ENCODE data around the gene CIDEA.
"Not testable (repeated sequence)": the region's sequence is repeated elsewhere in the genome, so short reads cannot be mapped to it uniquely, and the experiment has no call there.

Gene CIDEA

DNA sequence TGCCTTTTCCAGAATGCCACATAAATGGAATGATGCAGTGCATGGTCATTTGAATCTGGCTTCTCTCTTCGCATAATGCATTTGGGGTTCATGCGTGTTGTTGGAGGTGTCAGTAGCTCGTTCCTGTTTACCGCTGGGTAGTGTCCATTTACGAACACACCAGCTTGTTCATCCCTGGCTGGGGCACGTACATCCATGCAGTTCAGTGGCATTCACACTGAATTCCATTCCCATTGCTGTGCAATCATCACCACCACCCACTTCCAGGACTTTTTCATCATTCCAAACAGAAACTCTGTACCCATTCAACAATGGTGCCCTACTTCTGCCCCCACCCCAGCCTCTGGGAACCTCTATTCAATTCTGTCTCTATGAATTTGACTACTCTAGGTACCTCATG, 14.7 kb upstream of the CIDEA start:
- no peak for DNase-seq

GRCh38 chr18:12242658-12243260, 11.4 kb upstream of the CIDEA start:
- DNase-seq, result no peak

- DNase-seq, result not testable (repeated sequence)
Measured at GRCh38 chr18:12243272-12243671, 10.9 kb upstream of the CIDEA start.

- DNase-seq, result no peak
Measured at GRCh38 chr18:12245793-12246135, 8.4 kb upstream of the CIDEA start.

DNA sequence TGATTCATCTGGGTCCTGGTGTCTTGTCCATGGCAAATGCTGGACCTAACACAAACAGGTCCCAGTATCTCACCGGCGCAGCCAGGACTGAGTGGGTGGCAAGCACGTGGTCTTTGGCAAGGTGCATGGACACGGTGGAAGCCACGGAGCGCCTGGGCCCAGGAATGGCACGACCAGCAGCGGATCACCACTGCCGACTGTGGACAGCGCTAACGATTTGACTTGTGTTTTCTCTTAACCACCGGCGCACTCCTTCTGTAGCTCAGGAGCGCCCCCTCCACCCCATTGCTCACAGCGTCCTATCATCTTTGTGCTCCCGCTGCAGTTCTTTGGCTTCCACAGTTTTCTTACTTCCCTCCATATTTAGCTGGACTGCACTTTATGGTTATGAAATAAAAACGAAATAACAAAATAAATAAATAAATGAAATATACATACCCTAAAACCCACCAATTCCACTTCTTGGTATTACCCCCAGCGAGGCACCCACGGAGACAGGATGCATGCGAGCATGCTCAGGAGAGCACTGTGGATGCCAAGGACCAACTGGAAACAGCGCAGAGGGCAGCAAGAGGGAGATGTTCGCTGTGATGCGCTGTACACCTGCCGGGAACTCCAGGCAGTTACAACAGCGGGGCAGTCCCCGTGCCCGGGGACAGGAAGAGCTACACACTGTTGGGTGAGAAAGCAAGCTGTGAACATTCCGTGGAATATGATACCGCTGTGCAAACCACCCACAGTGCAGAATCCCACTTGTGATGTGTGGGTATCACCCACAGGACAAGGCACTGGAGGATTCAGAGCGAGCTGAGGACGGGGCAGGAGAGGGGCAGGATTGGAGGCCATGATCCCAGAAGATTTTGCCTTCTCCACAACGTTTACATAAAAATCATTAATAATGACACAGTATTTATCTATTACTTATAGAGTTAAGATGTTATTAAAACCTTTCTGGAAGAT, 7.0 kb upstream of the CIDEA start:
- no peak for DNase-seq

- DNase-seq, result no peak
Measured at GRCh38 chr18:12247946-12248345, 6.2 kb upstream of the CIDEA start.

GRCh38 chr18:12248926-12249720, 5.0 kb upstream of the CIDEA start:
- DNase-seq, result no peak

DNA sequence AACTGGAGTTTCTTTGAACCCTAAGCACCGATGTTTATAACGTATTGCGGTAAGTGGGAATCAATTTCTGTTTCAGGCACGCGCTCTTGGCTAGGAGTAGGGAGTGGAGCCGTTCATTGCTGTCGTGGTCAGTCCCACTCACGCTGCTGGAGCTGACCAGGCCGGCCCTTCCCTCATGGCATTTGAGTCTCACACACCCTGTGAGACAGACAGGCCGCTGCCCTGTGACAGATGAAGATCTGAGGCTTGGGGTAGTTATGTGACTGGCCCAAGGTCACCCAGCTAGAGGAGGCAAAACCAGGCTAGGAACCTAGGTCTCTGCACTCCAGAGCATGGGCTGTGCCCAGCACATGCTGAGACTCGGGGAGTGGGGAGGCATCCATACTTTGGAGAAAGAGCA, 2.9 kb upstream of the CIDEA start:
- no peak for DNase-seq

DNA sequence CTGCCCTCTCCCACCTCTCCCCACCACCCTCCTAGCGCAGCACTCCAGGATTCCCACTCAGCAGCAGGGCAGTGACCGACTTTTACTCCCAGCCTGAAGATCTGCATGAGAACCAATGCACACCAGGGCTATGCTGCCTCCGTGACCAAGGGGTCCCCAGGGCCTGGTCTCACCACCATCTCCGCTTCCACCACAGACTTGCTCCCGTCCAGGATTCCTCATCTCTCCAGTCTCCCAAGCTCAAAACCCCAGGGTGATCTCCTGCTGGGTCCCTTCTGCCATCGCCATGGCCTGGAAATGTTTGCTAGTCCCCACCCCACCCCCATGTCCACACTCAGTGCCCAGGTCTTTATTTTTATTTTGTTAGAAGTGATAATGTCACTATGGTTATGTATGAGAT, 2.1 kb upstream of the CIDEA start:
- no peak for DNase-seq

DNA sequence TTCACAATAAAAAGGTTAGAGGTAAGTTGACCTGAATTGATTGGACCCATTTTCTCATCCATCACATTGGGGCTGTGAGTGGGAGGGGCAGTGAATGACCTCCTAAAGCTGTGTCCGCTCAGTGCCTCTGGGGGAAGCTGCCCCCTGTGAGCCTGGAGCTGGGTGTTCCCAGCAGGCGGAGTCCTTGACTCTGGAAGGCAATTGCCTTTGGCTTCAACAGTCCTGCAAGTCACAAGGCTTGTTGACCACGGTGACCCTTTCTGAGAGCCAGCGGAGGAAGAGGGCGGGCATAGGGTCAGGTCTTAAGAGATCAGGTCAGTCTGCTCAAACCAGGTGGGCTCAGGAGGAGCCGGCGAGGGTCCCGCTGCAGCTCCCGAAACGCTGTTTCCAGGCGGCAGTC, 1.1 kb upstream of the CIDEA start:
- no peak for DNase-seq

- no peak for DNase-seq
Measured at GRCh38 chr18:12253663-12254135, 462 bp upstream of the CIDEA start.

GRCh38 chr18:12254820-12255511, 805 bp downstream of the CIDEA start:
- no peak for DNase-seq

DNA sequence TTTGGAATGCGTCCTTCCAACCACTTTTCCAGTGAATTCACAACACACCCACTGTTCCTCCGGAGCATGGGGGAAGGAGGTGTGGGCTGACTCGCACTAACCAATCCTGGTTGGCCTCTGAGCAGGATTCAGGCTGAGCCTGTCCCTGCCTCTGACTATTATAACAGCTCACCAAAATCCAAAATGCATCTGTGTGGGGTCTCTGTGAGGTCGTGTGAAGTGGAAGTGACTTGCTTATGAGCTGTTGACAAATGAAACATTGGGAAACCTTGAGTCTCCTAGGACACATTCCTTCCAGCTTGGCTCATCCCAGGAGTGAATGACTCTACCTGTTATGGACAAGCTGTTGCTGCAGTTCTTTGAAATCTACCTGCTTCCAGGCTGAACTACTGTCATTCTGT, 1.5 kb downstream of the CIDEA start:
- no peak for DNase-seq

DNA sequence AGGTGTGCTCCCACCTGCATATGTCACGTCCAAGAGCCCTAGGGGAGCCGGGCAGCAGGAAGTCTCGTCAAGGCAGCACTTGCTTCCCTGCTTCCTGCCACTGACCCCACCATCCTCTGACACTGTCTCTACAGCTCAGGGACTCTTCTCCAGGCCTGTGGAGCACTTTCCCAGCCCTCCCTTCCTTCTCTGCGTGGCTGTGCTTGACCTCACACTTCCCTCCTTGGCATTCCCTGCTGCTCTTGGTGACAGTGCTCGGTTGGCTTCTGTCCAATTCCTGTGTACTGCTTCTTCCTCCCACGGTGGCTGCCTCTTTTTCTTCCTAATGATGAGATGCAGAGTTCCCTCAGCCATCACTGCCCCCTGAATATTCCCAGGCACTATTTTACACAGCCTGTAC, 2.8 kb downstream of the CIDEA start:
- no peak for DNase-seq

DNA sequence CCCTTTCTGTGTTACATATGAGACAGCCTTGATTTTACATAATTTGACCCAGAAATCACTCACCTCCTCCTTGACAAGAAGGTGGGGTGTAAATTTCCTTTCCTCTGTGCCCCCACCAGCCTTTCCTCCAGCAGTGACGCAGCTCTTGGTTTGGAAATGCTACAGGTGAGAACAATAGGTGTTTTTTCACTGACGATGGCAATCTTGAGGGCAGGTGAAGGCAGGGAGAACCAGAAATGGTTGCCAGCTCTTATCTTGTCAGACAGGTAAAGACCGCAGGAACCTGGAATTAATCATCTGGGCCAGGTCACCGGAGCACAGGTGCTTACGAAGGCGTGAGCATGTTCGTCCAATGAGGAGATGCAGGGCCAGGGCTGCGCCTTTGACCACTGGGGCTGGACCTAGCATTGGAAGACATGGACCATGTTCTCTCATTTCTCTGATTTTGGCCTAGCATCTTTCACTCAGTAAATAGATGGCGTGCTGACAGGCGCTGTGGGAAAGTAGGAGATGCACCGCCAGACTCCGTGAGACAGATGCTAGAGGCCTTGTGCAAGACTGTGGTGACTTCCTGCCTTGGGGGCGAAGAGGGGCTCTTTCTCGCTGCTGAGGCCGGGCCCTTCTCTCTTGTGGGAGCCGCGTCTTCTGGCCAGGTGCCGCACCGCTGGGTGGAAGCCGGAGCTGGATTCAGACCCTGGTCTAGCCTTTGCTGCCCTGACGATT, 4.0 kb downstream of the CIDEA start:
- DNase-seq, result no peak

DNA sequence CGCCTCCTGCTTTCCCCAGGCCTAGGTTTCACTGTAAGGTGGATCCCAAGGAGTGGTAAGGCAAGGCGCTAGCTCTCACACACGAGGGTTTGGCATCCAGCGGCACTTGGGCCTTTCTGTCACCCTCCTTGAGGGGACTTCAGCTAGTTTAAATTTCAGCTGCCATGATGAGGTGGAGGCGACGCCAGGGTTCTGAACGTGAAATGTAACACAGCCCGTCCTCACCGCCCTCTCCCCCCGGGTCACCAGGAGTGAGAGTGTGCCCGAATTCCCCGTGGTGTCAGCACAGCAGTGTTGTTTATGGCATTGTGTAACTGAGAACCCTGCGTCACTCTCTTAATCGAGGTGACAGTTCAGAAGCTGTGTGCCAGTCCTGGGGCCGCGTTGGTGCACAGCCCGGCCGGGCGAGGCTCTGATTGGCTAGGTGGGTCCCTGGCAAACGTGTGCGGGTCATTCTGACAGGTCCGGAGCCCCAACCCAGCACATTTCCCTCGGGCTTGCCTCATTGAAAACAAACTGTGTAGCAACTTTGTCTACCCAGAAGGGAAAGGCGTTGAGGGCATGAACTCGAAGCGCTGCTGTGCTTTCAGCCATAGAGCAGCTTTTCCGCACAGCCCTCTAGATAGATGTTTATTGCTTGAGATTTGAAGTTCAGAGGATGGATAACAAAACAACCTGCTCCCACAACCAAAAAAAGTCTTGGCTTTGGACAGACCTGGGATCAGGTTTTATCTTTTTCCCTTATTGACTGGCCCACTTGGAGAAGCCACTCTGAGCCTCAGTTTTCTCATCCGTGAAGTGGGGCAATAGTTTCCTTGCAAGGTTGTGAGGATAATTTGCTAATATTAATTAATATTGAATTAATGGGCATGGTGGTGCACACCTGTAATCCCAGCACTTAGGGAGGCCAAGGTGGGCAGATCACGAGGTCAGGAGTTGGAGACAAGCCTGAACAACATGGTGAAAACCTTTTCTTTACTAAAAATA, 4.9 kb downstream of the CIDEA start:
- DNase-seq, result no peak

- DNase-seq, result no peak
Measured at GRCh38 chr18:12262748-12263147, 8.6 kb downstream of the CIDEA start.

GRCh38 chr18:12264864-12265263, 10.7 kb downstream of the CIDEA start:
- DNase-seq, result no peak

DNA sequence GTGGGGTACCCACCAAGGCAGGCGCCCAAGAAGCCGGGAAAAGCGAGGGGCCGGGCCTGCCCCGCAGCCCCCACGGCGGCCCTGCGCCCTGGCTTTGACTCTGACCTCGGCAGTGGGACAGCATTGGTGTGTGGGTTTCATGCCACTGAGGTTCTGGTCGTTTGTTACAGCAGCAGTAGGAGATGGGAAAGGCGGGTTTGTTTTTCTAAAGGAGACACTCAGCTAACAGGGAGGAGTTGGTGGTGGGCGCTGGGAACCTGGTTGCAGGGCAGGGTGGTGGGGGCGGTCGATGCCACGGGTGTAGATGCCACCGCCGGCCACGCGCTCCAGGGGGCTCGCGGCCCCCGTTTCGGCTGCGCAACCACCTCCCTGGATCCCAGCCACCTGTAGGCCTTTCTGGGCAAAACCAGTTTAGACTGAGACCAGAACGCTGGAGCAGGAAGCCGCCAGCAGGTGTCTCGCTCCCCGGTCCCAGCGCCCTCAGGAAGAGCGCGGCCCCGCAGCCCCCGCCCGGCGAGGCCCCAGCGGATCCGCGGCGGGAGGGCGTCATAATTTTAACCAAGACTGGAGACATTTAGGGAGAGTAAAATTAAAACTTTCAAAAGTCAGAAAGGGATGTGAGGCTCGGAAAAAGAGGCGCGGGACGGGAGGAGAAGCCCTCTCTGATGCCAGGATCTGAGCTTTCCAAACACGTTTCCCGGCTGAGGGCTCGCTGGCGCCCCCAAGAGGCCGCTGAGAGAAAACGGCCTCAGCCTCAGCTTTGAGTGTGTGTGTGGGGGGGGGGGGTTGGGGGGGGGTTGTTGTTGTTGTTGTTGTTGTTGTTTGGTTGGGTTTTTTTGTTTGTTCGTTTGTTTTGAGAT, 17.4 kb downstream of the CIDEA start:
- peak; percentile 48 for DNase-seq

DNA sequence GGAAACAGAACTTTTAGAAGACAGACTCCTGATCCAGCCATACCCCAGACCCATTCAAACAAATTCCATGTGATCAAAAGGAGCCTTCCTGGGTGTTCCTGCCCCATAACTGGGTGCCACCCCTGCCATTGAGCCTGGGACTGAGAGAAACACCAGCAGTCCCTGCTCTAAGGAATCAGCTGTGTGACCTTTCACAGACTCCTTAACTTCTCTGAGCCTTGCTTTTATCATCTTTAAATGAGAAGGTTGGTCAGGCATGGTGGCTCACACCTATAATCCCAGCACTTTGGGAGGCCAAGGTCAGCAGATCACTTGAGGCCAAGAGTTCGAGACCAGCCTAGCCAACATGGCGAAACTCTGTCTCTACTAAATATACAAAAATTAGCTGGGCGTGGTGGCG, 20.6 kb downstream of the CIDEA start:
- DNase-seq, result no peak

Measured in SHP77 treated with DMSO at 0.1 percent for 48 hours (cell line).